ENCODE data around the gene BIN1. TPM values are rescaled to one million over a fixed set of nuclear protein-coding genes. Genes with fewer than 3 reads are reported as not detected.
A peak's percentile ranks its signal among the peaks of the same experiment; 100 is the strongest.

Gene BIN1
- total RNA-seq, 1 donor from 2014 or later: 182 TPM

- no peak for DNase-seq (ENCODE audit: low spot score)
- no peaks in the 10 kb centered on the region for H3K9me3 Mint-ChIP-seq (ENCODE audit: unreplicated experiment)
- H3K4me1 Mint-ChIP-seq (ENCODE audit: unreplicated experiment): peaks cover 3% of the 10 kb centered on the region
Observed at GRCh38 chr2:127047054-127047453, 59.9 kb downstream of the BIN1 start.

GRCh38 chr2:127046579-127046978, 60.4 kb downstream of the BIN1 start:
- no peak overlapping the region for H3K4me3 Mint-ChIP-seq (ENCODE audit: unreplicated experiment)
- peaks cover 13% of the 10 kb centered on the region for H3K27me3 Mint-ChIP-seq (ENCODE audit: unreplicated experiment)
- no peaks in the 10 kb centered on the region for H3K9me3 Mint-ChIP-seq (ENCODE audit: unreplicated experiment)
- H3K36me3 Mint-ChIP-seq (ENCODE audit: low read depth, unreplicated experiment): peaks cover 13% of the 10 kb centered on the region
- no peak for TF ChIP-seq CTCF (IDR thresholded peaks at IDR 0.05; ENCODE audit: unreplicated experiment)
- peak overlapping the region; percentile 46 for H3K27ac Mint-ChIP-seq (ENCODE audit: unreplicated experiment)
- peaks cover 3% of the 10 kb centered on the region for H3K4me1 Mint-ChIP-seq (ENCODE audit: unreplicated experiment)
- DNase-seq (ENCODE audit: low spot score): no peak

More at GRCh38 chr2:127047054-127047453, 59.9 kb downstream of the BIN1 start:
- H3K27me3 Mint-ChIP-seq (ENCODE audit: unreplicated experiment): peaks cover 13% of the 10 kb centered on the region
- H3K27ac Mint-ChIP-seq (ENCODE audit: unreplicated experiment): no peak overlapping the region
- H3K36me3 Mint-ChIP-seq (ENCODE audit: low read depth, unreplicated experiment): peaks cover 13% of the 10 kb centered on the region
- H3K4me3 Mint-ChIP-seq (ENCODE audit: unreplicated experiment): no peak overlapping the region
- TF ChIP-seq CTCF (IDR thresholded peaks at IDR 0.05; ENCODE audit: unreplicated experiment): no peak

- H3K27me3 Mint-ChIP-seq (ENCODE audit: unreplicated experiment): peaks cover 13% of the 10 kb centered on the region
- H3K9me3 Mint-ChIP-seq (ENCODE audit: unreplicated experiment): no peaks in the 10 kb centered on the region
- H3K36me3 Mint-ChIP-seq (ENCODE audit: low read depth, unreplicated experiment): peaks cover 13% of the 10 kb centered on the region
- no peak for TF ChIP-seq CTCF (IDR thresholded peaks at IDR 0.05; ENCODE audit: unreplicated experiment)
- H3K4me3 Mint-ChIP-seq (ENCODE audit: unreplicated experiment): no peak overlapping the region
- no peak for DNase-seq (ENCODE audit: low spot score)
- peaks cover 3% of the 10 kb centered on the region for H3K4me1 Mint-ChIP-seq (ENCODE audit: unreplicated experiment)
- H3K27ac Mint-ChIP-seq (ENCODE audit: unreplicated experiment): no peak overlapping the region
Observed at GRCh38 chr2:127045792-127046501, 61.0 kb downstream of the BIN1 start.

GRCh38 chr2:127044977-127045661, 61.8 kb downstream of the BIN1 start:
- no peak overlapping the region for H3K27ac Mint-ChIP-seq (ENCODE audit: unreplicated experiment)
- H3K4me3 Mint-ChIP-seq (ENCODE audit: unreplicated experiment): no peak overlapping the region
- no peak for DNase-seq (ENCODE audit: low spot score)
- H3K9me3 Mint-ChIP-seq (ENCODE audit: unreplicated experiment): no peaks in the 10 kb centered on the region
- H3K4me1 Mint-ChIP-seq (ENCODE audit: unreplicated experiment): peaks cover 3% of the 10 kb centered on the region
- peaks cover 13% of the 10 kb centered on the region for H3K36me3 Mint-ChIP-seq (ENCODE audit: low read depth, unreplicated experiment)
- no peak for TF ChIP-seq CTCF (IDR thresholded peaks at IDR 0.05; ENCODE audit: unreplicated experiment)
- peaks cover 9% of the 10 kb centered on the region for H3K27me3 Mint-ChIP-seq (ENCODE audit: unreplicated experiment)

GRCh38 chr2:127044165-127044718, 62.7 kb downstream of the BIN1 start:
- no peak for DNase-seq (ENCODE audit: low spot score)
- no peak for TF ChIP-seq CTCF (IDR thresholded peaks at IDR 0.05; ENCODE audit: unreplicated experiment)
- Mint-ChIP-seq H3K9me3 (ENCODE audit: unreplicated experiment) (no peaks in the 10 kb centered on the region), H3K4me3 (ENCODE audit: unreplicated experiment) (no peak overlapping the region), H3K27me3 (ENCODE audit: unreplicated experiment) (peaks cover 11% of the 10 kb centered on the region), H3K27ac (ENCODE audit: unreplicated experiment) (no peak overlapping the region), H3K36me3 (ENCODE audit: low read depth, unreplicated experiment) (peaks cover 13% of the 10 kb centered on the region), H3K4me1 (ENCODE audit: unreplicated experiment) (peaks cover 3% of the 10 kb centered on the region)
